NB4 (cell line): ENCODE data around the gene DSE.

Experiments
- DNase-seq: peaks from one replicate; pipeline ENCODE4 v3.0.0; 2010; ENCODE audit warnings: low read depth
- H3K4me3 ChIP-seq: one replicate; pipeline ENCODE4 v1.5.1; 2011; ENCODE audit warnings: mild to moderate bottlenecking, low read depth, low read length, moderate library complexity
- MYC ChIP-seq: IDR thresholded peaks from 2 replicates; pipeline ENCODE4 v1.6.1; 2011; ENCODE audit warnings: low read depth, low read length
- POLR2A ChIP-seq: IDR thresholded peaks from 2 replicates; pipeline ENCODE4 v1.6.1; 2011; ENCODE audit warnings: mild to moderate bottlenecking; ENCODE audit not compliant: insufficient read length; ENCODE audit errors: extremely low read depth
- TF ChIP-seq, protein P1 (sequence below): IDR thresholded peaks from one replicate; pipeline ENCODE4 v1.5.1; 2012; ENCODE audit warnings: low read depth, low read length
- TF ChIP-seq, protein P2 (sequence below): IDR thresholded peaks from 2 replicates; pipeline ENCODE4 v1.6.1; 2011; ENCODE audit warnings: low read depth, low read length

Gene DSE

DNA sequence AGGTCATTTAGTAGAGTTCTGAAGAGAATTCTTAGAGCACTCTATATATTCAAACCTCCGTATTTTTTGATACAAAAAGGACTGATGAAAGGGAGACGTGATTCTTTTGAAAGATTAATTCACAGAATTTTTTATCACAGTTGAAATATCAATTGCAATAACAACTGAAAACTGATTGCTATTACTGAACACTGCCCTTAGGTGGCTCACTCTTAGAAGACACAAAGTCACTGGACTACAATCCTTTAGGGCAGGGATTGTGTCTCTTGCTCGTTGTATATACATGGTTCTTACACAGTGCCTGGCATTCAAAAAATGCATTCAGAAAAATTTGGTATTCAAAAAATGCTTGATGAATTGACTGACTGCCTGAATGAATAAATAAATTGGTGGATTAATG lies 73.3 kb downstream of the DSE start:
- H3K4me3 ChIP-seq: no peak overlapping the region
- peak; percentile 64 for DNase-seq
- TF ChIP-seq, protein P1, sequence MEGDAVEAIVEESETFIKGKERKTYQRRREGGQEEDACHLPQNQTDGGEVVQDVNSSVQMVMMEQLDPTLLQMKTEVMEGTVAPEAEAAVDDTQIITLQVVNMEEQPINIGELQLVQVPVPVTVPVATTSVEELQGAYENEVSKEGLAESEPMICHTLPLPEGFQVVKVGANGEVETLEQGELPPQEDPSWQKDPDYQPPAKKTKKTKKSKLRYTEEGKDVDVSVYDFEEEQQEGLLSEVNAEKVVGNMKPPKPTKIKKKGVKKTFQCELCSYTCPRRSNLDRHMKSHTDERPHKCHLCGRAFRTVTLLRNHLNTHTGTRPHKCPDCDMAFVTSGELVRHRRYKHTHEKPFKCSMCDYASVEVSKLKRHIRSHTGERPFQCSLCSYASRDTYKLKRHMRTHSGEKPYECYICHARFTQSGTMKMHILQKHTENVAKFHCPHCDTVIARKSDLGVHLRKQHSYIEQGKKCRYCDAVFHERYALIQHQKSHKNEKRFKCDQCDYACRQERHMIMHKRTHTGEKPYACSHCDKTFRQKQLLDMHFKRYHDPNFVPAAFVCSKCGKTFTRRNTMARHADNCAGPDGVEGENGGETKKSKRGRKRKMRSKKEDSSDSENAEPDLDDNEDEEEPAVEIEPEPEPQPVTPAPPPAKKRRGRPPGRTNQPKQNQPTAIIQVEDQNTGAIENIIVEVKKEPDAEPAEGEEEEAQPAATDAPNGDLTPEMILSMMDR: peak; percentile 62
- TF ChIP-seq POLR2A (no peak), MYC (no peak)
- TF ChIP-seq, protein P2, sequence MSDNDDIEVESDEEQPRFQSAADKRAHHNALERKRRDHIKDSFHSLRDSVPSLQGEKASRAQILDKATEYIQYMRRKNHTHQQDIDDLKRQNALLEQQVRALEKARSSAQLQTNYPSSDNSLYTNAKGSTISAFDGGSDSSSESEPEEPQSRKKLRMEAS: no peak

DNA sequence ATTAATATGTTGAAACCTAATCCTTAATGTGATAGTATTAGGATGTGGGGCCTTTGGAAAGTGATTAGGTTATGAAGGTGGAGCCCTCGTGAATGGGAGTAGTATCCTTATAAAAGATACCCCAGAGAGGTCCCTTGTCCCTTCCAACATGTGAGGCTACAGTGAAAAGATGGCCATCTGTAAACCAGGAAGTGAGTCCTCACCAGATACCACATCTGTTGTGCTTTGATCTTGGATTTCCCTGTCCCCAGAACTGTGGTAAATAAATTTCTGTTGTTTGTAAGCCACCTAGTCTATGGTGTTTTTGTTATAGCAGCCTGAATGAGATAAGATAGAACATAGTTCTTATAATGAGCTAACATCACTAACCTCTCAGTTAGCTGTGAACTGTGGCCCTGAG lies 73.8 kb downstream of the DSE start:
- no peak overlapping the region for H3K4me3 ChIP-seq
- TF ChIP-seq, protein P1: no peak
- TF ChIP-seq, protein P2: no peak
- TF ChIP-seq POLR2A: no peak
- TF ChIP-seq MYC: no peak
- DNase-seq: no peak

DNA sequence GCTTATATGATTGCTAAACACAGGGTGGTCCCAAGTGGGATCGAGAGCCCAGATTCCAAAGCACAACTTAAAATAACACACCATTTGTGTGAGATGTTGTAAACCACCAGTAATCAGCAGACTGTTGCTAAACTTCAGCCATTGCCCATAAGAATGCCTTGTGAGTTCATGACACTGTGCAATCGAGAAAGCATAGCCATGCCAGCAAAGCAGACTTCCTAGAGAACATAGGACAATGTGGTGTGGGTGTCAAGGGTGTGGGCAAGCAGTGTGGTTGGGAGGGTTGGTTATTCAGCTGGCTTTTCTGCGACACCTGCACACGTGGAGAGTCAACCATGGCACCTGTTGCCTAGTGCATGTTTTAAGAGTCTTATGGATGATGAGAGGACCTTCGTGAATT lies 74.4 kb downstream of the DSE start:
- TF ChIP-seq, protein P1: no peak
- no peak for TF ChIP-seq POLR2A
- TF ChIP-seq MYC: no peak
- TF ChIP-seq, protein P2: no peak
- no peak overlapping the region for H3K4me3 ChIP-seq
- DNase-seq: no peak

DNA sequence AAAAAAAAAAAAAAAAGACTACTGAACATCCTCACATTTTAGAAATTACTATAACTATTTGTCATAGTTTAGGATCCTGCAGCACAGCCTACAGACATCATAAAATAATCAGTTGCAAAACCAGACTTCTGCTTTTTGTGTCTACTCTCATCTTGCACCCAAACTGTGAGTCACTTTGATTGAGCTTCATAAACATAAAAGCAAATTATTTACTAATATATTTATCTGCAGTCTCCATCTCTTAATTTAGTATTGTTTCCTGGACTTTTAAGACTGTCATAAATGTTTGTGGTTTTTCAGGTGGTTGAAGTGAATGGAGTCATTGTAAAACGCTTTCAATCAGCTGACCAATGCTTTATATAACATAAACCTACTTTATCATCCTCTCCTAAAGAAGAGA lies 75.7 kb downstream of the DSE start:
- peak; percentile 81 for DNase-seq
- TF ChIP-seq POLR2A: no peak
- no peak for TF ChIP-seq MYC
- TF ChIP-seq, protein P2: no peak
- TF ChIP-seq, protein P1: no peak
- H3K4me3 ChIP-seq: no peak overlapping the region

DNA sequence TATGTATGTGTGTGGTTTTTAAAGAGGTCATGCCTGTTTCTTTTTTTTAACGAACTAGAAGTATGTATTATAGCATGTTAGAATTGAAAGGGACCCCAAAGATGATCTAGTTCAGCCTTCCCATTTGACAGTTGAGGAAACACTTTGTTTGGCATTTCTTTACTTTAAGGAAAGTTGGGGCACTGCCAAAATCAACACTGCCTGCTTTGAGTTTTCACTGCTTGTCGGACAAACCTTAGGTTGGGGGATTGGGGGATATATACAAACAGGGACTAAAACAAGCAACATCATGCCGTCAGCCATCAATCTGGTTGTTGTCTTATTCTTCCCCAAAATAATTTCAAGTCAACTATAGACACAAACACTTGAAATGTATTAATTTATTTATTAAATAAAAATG lies 76.3 kb downstream of the DSE start:
- DNase-seq: no peak
- TF ChIP-seq, protein P1: no peak
- TF ChIP-seq MYC (no peak), POLR2A (no peak)
- TF ChIP-seq, protein P2: no peak
- no peak overlapping the region for H3K4me3 ChIP-seq

DNA sequence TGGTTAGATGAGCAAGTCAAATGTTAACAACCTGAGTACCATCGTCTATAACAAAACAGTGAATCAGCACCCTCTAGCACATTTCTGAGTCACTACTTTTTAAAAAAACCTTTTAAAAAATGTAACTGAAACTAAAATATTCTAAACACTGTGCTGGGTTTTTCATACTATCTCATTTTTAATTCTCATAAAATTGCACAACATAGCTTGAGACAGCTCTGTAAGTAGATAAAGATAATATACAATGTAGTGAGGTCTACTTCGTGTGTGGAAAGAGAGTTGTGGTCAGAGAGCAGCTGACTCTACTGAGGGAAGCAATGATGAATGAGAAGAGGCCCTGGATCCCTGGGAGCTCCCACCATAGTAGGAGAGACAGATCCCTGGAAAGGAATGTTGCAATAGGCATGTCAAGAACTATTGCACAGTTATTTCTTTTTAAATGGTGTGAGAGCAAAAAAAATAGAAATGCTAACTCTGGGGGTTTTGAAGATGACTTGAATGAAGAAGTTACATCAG lies 76.8 kb downstream of the DSE start:
- TF ChIP-seq MYC (0 out of 2 replicates have a peak, but pooled peaks have one; percentile 32), POLR2A (no peak)
- TF ChIP-seq, protein P1: no peak
- TF ChIP-seq, protein P2: 0 out of 2 replicates have a peak, but pooled peaks have one; percentile 19
- no peak overlapping the region for H3K4me3 ChIP-seq
- DNase-seq: peak; percentile 83
